LHCN-M2 (cell line): ENCODE data around the gene NEK2. TPM values are rescaled to one million over a fixed set of nuclear protein-coding genes. Genes with fewer than 3 reads are reported as not detected.
"Not testable (repeated sequence)": the region's sequence is repeated elsewhere in the genome, so short reads cannot be mapped to it uniquely, and the experiment has no call there.

Experiments used
- DNase-seq: peaks from one replicate; pipeline ENCODE4 v3.0.0-alpha.2; 2012; ENCODE audit warnings: low read depth
- total RNA-seq: library from RNA; depleted of rRNA; stranded (reverse); fragments of >200 nt; gene quantifications from 2 replicates; pipeline ENCODE4 v1.2.3, GENCODE V29; 2014

Gene NEK2
- total RNA-seq, 1 experiment from 2014 or later = 54.4 TPM

DNA sequence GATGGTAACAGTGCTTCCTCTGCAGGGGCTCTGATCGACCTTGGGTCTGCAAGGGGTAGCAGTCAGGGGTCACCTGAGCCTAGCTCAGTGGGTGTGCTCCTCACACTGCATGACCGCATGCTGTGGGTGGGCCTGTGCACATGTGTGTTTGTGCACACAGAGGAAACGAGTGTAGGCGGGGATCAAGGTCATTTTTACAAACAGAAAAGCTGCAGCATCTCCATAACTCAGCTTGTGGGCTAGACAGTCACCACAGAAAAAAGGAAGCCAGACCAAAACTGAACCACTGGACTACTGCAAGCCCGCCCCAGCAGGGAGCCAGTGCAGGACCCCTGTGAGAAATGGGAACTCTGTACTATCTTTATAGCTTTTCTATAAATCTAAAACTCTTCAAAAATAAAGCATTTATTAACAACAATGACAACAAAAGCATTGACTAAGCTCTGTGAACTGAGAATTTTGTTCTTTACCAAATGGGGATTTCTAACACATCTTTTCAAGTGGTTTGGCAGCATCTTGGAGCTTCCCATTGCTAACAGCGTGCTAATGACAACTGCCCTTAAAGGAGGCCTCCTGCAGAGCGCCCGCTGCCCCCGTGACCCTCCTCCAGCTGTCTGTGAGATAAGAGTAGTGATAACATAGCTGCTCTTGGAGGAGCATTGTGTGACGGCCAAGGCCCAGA lies 19.9 kb upstream of the NEK2 start:
- no peak for DNase-seq

DNA sequence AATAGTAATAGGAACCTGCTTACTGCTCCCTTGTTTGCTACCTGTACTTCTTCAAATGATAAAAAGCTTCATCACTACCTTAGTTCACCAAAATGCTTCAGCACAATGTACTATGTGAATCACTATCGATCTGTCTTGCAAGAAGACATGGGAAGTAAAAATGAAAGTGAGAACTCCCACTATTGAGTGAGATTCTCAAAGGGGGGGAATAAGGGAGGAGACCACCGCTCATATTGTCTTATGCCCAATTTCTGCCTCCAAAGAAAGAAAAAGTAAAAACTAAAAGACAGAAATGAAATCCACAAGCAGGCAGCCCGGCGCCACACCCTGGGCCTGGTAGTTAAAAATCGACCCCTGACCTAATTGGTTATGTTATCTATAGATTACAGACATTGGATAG lies 18.5 kb upstream of the NEK2 start:
- DNase-seq = not testable (repeated sequence)

DNA sequence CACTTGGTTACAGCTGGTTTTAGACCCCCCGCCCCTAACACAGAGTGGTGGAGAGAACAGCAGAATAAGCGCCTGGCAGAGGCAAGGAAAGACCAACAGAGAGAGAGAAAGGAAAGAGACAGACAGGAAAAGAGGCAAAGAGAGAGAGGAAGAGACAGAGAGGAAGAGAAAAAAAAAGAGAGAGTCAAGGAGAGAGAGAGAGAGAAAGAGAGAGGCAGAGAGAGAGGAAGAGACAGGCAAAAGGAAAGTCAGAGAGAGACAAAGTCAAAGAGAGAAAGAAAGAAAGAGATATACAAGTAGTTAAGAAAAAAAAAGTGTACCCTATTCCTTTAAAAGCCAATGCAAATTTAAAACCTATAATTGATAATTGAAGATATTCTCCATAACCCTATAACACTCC lies 13.0 kb upstream of the NEK2 start:
- no peak for DNase-seq

DNA sequence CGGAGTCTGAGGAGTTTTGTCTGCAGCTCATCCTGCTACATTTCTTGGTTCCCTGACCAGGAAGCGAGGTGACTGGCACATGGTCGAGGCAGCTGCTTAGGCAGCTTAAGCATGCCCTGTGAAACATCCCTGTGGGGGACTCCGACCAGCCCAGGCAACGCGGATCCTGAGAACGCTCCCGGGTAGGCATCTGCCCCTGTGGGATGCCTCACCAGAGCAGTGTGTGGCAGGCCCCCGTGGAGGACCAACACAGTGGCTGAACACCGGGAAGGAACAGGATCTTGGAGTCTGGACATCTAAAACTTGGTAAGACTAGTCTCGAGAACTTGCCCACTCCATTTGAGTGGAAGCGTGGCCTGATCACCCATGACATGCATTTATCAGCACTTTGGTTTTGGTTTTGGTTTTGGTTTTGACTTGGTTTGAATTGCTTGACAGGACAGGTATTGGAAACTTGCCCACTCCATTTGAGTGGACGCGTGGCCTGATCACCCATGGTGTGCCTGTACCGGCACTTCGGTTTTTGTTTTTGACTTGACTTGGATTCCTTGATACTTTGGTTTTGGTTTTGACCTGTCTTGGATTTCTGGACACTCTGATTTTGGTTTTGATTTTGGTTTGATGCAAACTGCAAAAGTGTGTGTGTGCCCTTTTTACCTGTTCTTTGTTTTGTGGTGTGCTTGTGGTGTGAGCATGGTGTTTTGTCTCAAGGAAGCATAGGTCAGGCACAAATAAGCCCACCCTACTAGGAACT lies 12.2 kb upstream of the NEK2 start:
- no peak for DNase-seq

DNA sequence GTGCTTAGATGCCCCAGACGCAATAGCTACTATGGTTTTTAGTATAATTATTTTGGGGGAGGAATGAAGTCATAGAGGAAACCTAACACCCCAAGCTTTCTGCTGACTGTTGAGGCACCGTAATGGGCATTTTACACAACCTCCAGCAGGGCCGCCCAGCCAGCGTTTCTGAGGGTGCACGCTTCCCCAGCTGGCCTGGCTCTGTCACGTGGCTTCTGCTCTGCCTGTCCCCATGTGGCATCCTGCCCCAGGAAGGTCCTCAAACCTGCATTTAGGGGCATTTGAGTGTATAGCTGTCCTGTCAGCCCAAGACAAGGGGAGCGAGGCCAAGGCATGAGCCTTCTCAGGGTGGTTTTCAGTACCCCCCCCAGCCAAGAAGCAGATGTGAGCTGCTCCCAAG lies 10.4 kb upstream of the NEK2 start:
- no peak for DNase-seq

DNA sequence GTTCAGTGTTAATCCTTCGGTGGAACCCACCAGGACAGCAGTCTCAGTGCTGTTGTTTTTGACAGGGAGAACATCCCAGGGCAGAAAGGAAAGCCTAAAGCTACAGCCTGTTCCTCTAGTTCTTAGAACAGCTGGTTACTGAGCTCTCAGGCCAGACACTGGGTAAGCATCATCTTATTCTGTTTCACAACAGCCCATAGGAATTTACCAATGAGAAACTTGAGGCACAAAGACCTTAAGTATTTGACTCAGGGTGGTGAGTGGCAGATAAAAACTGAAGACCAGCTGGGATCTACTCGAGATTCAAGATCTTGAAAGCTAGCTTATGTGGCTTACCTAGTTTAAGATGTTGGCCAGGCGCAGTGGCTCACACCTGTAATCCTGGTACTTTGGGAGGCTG lies 9.4 kb upstream of the NEK2 start:
- peak; percentile 62 for DNase-seq

DNA sequence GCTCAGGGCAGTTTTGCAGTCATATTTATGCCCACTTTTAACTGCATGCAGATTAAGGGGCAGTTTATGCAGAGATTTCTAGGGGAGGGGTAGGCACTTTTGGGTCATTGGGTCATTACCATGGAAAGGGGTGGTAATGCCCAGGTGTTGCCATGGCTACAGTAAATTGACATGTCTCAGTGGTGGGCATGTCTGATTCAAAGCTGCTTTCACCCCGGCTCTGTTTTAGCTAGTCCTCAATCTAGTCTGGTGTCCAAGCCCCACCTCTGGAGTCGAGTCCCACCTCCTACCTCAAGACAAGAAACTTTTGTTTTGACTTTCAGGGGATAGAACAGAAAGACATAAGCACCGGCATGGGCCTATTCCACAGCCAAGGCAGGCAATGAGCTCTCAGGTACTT lies 8.9 kb upstream of the NEK2 start:
- no peak for DNase-seq

DNA sequence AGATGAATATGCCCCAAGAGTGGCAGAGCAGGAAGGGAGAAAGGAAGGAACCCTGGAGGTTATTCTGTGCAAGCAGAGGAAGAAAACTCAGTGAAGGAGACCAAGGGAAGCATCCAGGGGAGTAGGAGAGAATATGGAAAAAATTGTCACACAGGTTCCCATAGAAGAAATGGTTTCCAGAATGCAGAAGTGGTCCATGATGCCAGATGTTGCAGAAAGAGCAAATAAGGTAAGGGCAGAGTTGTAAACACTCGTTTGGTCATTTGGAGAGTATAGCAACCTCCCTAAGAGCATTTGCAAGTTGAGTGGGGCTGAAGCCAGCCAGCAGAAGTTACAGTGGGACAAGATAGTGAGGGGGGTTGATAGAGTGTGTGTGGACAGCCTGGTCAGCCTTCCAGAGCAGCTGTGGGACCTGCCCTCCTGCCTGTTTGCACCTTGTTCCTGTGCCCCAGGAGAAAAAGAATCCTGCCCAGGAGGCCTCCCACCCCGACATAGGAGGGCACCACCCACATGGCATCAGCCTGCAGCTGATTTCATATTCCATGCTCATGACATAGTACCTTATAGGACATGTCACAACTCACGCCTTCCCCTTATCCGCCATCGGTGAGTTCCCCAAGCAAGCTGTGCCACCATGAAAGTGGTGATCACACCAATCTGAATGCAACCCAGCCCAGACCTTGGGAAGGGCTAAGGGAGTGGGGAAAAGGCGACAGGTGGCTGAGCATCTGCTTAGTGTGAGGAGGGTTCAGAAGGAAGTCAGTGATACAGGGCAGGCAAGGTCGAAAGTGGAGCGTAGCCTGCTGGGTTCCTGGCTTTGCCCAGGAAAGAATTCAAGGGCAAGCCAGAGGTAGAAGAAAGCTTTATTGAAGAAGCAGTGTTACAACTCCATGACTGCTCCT lies 8.2 kb upstream of the NEK2 start:
- no peak for DNase-seq

DNA sequence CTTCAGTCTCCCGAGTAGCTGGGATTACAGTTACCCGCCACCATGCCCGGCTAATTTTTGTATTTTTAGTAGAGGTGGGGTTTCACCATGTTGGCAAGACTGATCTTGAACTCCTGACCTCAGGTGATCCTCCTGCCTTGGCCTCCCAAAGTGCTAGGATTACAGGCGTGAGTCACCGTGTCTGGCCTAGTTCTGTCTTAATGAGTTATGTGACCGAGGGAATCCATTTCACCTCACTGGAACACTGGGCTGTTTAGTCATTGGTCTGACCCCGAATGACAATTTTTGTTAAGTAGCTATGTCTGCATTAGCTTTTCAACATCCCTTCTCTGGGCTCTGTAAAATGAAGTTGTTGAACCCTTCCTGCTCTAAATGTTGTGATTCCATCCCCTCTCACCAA lies 6.8 kb upstream of the NEK2 start:
- DNase-seq = peak; percentile 12

DNA sequence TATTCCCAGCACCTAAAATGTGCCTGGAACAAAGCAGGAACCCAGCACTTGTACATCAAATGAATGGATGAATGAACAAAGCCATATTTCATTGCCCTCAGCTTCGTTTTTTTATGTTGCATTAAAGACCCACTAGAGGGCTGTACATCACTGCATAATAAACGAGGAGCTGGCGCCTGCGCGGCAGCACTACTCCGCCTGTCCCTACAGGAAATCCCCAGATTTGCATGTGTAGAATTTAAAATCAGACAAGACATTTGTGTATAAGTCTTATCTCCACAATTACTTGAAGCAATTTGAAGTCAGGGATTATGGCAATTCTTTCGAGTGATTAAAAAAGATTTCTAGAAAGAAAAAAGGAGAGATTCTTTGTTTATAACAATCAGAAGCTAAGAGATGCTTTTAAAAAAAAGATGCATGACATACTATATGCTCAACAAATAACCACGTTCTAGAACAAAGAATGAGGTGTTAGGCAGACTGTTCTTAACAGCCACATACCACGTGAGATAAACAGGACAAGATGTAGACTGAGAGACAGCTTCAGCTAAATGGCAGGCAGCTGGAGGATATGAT lies 5.4 kb upstream of the NEK2 start:
- DNase-seq = peak; percentile 81

DNA sequence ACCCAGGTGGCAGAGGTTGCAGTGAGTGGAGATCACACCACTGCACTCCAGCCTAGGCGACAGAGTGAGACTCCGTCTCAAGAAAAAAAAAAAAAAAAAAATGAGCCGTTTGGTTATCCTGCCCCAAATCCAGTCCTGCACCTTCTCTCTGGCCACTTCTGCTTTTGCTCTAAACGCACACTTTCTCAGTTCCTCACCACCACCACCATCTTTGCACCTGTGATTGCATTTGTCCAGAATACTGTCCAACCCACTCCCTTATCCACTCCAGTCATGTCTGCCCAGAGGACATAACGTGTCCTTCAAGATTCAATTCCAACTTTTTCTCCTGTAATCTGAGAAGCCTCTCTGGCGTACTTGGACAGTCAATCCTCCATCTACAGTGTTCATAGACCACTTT lies 2.2 kb upstream of the NEK2 start:
- no peak for DNase-seq

DNA sequence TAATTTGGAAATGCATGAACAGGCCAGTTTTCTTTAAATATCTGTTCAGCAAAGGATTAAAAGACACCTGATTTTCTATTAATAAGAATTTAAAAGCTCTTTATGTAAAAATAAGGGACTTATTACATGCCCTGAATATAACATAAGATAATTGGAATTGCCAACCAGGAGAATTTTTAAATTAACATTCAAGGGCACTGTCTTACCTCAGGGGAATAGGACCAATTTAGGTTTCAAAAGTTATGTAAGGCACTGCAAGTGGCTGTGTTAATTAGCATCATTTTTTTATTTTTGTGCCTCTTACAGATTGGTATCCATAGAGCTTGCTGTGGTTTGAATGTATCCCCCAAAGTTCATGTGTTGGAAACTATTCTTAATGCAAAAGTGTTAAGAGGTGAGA lies 1.3 kb upstream of the NEK2 start:
- DNase-seq = no peak

DNA sequence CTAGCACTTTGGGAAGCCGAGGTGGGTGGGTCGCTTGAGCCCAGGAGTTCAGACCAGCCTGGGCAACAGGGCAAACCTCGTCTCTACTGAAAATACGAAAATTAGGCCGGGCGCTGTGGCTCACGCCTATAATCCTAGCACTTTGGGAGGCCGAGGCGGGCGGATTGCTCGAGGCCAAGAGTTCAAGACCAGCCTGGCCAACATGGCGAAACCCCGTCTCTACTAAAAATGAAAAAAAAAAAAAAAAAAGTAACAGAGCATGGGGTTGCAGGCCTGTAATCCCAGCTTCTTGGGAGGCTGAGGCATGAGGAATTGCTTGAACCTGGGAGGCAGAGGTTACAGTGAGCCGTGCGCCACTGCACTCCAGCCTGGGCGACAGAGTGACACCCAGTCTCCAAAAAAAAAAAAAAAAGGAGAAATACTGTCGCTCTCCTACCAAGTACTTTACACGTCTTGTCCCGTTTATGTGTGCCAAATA lies 724 bp upstream of the NEK2 start:
- no peak for DNase-seq

DNA sequence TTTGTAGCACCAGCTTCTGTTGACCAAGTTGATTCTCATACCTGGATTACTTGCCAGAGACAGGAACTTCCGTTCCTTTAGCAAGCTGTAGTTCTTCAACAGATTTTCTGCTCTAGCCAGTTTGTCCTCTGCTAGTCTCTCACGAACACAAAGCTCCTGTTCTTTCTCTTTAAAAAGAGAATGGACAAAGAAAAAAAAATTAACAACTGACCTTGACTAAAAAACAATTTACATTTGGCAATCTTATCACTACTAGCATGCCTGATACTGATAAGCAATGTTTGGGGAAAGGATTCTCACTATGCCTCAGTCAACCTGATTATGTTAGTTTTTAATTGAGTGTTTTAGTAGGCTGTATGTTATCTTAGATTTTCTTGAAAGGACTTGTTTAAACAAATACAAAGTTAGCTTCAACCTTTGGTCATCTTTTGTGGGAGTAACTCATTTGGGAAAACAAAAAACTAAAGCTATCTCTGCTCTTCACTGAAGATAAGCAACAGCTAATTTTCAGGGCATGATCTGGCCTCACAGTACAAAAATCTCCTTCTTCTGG lies 8.3 kb downstream of the NEK2 start:
- no peak for DNase-seq

DNA sequence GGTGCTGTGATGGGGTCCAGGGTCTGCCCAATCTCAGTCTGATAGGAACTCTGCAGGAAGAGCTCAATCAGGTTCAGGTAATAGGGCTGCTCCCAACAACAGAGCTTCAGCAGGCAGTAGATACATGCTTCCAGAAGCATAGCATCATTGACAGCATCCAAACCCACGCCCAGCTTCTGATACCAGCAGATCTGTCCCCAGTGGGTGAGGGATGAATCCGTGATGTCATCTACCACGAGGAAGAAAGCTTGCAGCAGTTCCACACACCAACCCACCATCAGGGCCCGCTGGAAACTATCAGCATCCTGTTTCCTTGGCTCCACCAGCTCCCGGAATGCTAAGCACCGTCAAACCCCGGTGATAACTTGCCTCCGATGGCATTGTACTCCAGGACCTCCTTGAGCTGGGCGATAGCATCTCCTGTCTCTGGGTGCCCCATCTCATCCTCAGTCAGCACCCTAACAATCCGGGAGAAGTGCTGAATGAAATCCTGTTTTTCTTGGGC lies 14.7 kb downstream of the NEK2 start:
- no peak for DNase-seq

DNA sequence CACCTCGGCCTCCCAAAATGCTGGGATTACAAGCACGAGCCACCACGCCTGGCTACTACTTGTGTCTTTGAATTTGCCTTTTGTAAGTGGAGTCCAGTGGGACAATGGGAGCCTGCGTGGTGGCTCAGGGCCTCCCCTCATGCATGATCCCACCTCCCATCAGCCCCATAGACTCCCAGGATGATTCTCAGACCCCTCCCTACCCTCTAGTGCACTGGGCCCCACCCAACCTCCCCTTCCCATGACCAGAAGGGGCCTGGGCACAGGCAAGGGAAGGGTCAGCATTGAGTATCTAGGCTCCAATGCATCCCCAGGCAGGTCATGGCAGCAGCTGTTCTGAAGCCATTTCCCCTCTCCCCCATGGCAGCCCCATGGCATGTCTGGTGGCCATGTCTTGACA lies 18.7 kb downstream of the NEK2 start:
- no peak for DNase-seq

DNA sequence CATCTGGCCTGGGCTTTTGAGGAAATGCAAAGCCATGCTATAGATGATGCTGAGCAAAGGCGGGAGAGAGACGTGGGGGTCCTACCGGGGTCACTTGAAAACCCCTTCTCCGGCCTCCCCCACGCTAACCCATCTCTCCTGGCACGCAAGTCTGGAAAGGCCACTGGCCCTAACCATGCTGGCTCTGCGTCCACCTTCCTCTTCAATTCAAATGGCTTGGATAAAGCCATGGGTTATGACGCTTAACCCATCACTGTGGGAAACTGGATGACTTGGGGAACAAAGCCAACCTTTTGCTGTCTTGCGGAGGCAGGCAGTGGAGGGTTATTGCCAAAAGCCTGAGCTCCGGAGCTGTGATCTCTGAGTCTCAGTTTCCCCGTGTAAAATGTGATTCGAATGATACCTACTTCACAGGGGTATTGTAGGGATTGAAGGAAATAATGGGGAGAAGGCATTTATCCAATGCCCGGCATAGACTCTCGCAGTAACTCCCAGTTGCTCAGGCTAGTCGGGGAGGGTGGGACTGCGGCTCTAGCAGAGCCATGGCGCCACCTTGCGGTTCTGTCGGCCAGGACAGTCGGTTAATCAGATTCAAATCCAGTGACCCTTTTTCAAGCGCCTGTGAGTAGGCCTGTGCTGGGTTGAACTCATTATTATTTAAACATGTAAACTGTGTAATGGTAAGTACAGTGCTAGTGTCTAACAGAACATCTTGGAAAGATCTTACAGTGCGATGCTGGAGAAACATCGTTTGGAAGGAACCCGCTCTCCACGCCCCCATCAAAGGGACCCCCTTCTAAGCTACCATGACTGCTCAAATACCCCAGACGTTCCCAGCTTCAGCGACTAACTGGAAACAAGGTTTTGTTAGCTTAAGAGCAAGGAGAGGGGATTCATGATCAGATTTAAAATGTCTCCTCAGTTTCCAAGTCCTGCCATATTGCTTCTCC lies 20.3 kb downstream of the NEK2 start:
- peak; percentile 75 for DNase-seq

DNA sequence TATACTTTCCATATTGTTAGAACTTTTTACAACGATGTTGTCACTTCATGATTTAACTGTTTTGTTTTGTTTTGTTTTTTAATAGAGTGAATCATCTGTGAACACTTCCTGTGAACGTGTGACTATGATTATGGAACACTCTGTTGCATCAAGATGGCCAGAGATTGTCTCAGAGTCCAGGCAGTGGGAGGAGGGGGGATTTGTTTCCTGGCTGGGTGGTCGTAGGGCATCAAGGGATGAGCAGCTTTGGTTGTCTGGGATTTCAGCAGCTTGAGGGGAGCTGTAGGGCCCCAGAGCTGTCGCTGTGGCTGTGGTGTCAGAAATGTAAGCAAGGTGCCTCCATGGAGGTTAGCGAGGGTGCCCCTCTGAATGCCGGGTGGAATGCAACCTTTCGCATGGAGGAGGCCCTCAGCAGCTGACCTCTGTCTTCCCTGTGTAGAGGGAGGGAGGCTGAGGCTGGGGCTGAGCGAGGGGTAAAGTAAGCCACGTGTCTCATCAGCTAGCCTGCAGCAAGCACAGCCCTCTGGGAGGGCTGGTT lies 21.4 kb downstream of the NEK2 start:
- DNase-seq = peak; percentile 36

DNA sequence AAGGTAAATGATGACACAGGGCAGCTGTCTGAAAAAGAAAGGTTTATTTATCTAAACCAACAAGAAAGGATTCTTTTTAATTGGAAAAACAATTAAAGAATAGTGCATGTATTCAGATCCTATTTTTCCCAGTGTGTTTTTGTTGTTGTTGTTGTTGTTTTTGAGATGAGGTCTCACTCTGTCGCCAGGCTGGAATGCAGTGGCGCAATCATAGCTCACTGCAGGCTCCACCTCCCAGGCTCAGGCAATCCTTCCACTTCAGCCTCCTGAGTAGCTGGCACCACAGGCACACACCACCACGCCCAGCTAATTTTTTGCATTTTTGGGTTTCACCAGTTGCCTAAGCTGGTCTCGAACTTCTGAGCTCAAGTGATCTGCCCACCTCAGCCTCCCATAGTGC lies 22.1 kb downstream of the NEK2 start:
- no peak for DNase-seq

DNA sequence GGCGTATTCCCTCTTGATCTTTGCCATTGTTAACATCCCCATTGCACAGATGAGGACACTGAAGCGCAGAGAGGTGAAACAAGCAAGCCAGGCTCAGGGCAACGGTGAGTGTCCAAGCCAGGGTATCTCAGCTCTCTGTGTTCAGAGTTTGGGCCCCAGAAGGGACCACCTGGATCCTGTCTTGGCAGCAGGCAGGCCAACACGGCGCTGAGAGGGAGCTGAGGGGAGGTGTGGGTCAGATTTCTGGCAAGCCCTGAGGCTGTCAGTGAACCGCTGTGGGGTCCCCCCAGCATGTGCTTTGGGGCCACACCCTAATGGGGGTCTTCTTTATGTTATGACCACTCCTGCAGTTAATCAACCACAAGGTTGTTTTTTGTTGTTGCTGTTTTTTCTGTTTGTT lies 23.1 kb downstream of the NEK2 start:
- DNase-seq = no peak
